MCF 10A (cell line): Measurements from ENCODE around the gene C10orf95. TPM values are rescaled to one million over a fixed set of nuclear protein-coding genes. Genes with fewer than 3 reads are reported as not detected.

Experiments
- BruUV-seq: library from RNA; stranded (reverse); fragments of 400-500 nt; replicated peaks from 2 replicates; lab custom pipeline; 2021; lab: Mats Ljungman, UMichigan
- CTCF ChIA-PET: fragments of 300-600 bp; sonication (Branson Sonifier 250); formaldehyde crosslinking; extraction: SDS; loops from one replicate; lab custom pipeline; 2021; ENCODE audit warnings: antibody characterized with exemption, inconsistent platforms; lab: Yijun Ruan, JAX
- POLR2A ChIA-PET: fragments of 300-600, 350-650 bp; sonication (Branson Sonifier 250); formaldehyde crosslinking; extraction: SDS; loops from one replicate; lab custom pipeline; 2020; ENCODE audit warnings: antibody characterized with exemption, inconsistent platforms; lab: Yijun Ruan, JAX
- DNase-seq: peaks from one replicate; pipeline ENCODE4 v3.0.0-alpha.2; 2018; ENCODE audit not compliant: unreplicated experiment
- H3K27ac Mint-ChIP-seq: one replicate; pipeline ENCODE4 v1.8.0; 2022; ENCODE audit warnings: mild to moderate bottlenecking, low read depth, mixed read lengths; ENCODE audit not compliant: unreplicated experiment
- H3K27me3 Mint-ChIP-seq: one replicate; pipeline ENCODE4 v1.8.0; 2022; ENCODE audit warnings: mixed read lengths; ENCODE audit not compliant: insufficient read depth, unreplicated experiment
- H3K36me3 Mint-ChIP-seq: one replicate; pipeline ENCODE4 v1.8.0; 2022; ENCODE audit warnings: mild to moderate bottlenecking, moderate library complexity, mixed read lengths; ENCODE audit not compliant: insufficient read depth, unreplicated experiment
- H3K4me1 Mint-ChIP-seq: one replicate; pipeline ENCODE4 v1.8.0; 2022; ENCODE audit warnings: mixed read lengths; ENCODE audit not compliant: insufficient read depth, unreplicated experiment
- H3K4me3 Mint-ChIP-seq: one replicate; pipeline ENCODE4 v1.8.0; 2022; ENCODE audit warnings: mild to moderate bottlenecking, moderate library complexity, mixed read lengths; ENCODE audit not compliant: unreplicated experiment
- H3K9me3 Mint-ChIP-seq: one replicate; pipeline ENCODE4 v1.8.0; 2022; ENCODE audit warnings: mixed read lengths; ENCODE audit not compliant: unreplicated experiment
- intact Hi-C: fragments of 100-400 bp; cut with micrococcal nuclease; formaldehyde crosslinking; loops from 2 replicates; pipeline ENCODE4 v1.14.1; 2022
- total RNA-seq: library from RNA; stranded (reverse); gene quantifications from 2 replicates; pipeline ENCODE4 v1.2.3, GENCODE V29; 2022
- TF ChIP-seq, protein P1 (sequence below): fragments of 200-600 bp; IDR thresholded peaks from one replicate; pipeline ENCODE4 v1.8.0; 2022; ENCODE audit warnings: antibody characterized with exemption, mild to moderate bottlenecking; ENCODE audit not compliant: unreplicated experiment

The C10orf95 gene
- total RNA-seq, 1 experiment from 2014 or later, result 0.63 TPM

DNA sequence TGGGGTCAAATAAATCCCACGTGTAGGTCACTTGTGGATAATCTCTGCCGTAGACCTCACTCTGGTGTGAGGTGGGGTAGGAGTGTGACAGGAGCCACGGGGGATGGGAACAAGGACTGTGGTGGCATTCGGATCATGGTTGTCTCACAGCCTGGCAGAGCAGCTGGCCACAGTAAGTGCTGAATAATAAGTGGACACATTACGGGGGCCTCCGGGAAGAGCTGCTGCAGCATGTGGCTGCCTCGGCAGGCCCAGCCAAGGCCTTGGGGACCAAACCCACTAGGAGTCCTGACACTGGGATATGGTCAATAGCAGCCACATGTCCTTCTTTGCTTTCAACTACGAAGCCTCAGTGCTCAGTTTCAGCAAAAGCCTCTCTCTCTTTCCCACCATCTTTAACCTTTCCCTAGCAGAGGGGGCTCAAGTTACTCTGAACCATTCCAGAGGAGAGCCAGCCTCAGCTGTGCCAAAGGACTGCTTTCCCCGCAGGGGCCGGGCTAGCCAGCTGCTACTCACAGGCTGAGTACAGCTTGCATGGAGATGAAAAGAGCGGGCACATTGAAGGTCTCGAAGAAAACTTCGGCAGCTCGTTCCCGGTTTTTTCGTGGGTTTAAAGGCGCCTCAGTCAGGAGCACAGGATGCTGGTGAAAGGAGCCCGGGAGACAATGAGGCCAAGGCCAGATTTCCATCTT is 33.9 kb upstream of the C10orf95 start:
- no TSS peak for BruUV-seq
- CTCF ChIA-PET, result interaction anchor here (0.6 kb wide), 2 partner anchors 8 to 265 kb away, joined by 3 read pairs; no protein-coding TSS in a partner anchor
- peaks cover 78% of the 10 kb centered on the region for H3K36me3 Mint-ChIP-seq

DNA sequence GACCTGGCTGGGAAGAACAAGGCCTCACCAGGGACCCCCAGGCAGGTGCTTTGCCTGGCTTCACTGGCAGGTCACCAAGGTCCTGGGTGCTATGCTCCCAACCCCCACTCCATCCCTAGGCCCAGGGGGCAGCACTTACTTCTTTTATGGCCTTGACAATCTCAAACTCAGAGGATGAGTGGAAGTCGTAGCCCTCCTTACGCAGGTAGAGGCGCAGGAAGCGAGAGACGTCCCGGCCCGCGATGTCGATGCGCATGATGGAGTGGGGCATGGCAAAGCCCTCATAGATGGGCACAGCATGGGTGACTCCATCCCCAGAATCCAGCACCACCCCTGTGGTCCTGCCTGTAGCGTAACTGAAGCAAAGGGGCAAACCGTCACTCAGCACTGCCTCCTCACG is 32.7 kb upstream of the C10orf95 start:
- DNase-seq, result no peak
- intact Hi-C loops, result no loop called here
- ChIA-PET POLR2A (interaction anchor here (0.8 to 1.7 kb wide), 2 partner anchors 17 to 21 kb away, joined by 3 to 4 read pairs; no protein-coding TSS in a partner anchor), CTCF (interaction anchor here (1.2 to 1.8 kb wide), 2 partner anchors 42 to 90 kb away, joined by 3 read pairs; no protein-coding TSS in a partner anchor)
- BruUV-seq, result no TSS peak
- TF ChIP-seq, protein P1, sequence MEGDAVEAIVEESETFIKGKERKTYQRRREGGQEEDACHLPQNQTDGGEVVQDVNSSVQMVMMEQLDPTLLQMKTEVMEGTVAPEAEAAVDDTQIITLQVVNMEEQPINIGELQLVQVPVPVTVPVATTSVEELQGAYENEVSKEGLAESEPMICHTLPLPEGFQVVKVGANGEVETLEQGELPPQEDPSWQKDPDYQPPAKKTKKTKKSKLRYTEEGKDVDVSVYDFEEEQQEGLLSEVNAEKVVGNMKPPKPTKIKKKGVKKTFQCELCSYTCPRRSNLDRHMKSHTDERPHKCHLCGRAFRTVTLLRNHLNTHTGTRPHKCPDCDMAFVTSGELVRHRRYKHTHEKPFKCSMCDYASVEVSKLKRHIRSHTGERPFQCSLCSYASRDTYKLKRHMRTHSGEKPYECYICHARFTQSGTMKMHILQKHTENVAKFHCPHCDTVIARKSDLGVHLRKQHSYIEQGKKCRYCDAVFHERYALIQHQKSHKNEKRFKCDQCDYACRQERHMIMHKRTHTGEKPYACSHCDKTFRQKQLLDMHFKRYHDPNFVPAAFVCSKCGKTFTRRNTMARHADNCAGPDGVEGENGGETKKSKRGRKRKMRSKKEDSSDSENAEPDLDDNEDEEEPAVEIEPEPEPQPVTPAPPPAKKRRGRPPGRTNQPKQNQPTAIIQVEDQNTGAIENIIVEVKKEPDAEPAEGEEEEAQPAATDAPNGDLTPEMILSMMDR, result no peak
- H3K36me3 Mint-ChIP-seq, result peaks cover 71% of the 10 kb centered on the region
- no peaks in the 10 kb centered on the region for H3K9me3 Mint-ChIP-seq
- H3K4me1 Mint-ChIP-seq, result no peaks in the 10 kb centered on the region
- no peak overlapping the region for H3K4me3 Mint-ChIP-seq
- H3K27me3 Mint-ChIP-seq, result no peaks in the 10 kb centered on the region
- no peak overlapping the region for H3K27ac Mint-ChIP-seq

More for the DNA sequence above, 33.9 kb upstream of the C10orf95 start:
- H3K4me3 Mint-ChIP-seq, result no peak overlapping the region
- DNase-seq, result no peak
- intact Hi-C loops, result no loop called here
- no peaks in the 10 kb centered on the region for H3K4me1 Mint-ChIP-seq
- H3K9me3 Mint-ChIP-seq, result no peaks in the 10 kb centered on the region
- H3K27ac Mint-ChIP-seq, result no peak overlapping the region
- TF ChIP-seq, protein P1, result no peak
- no peaks in the 10 kb centered on the region for H3K27me3 Mint-ChIP-seq
- POLR2A ChIA-PET, result interaction anchor here (0.6 to 0.7 kb wide), 2 partner anchors 261 to 792 kb away, joined by 3 to 4 read pairs; no protein-coding TSS in a partner anchor

DNA sequence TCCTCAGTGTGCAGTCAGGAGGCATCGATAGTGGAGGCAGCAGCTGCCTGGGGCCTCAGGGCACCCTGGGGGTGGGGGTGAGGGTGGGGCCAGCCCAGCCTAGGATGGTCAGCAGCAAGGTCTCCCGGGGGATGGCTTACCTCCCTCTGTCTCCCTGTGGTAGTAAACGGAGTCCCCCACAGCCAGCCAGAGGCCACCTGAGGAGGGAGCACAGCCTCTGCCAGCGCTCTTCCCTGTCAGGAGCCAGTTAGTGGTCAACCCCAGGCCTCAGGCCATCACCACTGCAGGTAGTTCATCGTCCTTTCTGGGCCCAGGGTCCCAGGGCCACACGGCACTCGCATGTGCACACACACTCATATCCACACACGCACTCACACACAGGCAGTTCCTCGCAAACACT is 29.1 kb upstream of the C10orf95 start:
- DNase-seq, result no peak
- Mint-ChIP-seq H3K4me3 (no peak overlapping the region), H3K27me3 (no peaks in the 10 kb centered on the region), H3K27ac (no peak overlapping the region), H3K4me1 (no peaks in the 10 kb centered on the region), H3K9me3 (no peaks in the 10 kb centered on the region), H3K36me3 (peaks cover 45% of the 10 kb centered on the region)
- intact Hi-C loops, result no loop called here
- TF ChIP-seq, protein P1, result no peak
- no TSS peak for BruUV-seq
- POLR2A ChIA-PET, result interaction anchor here (1.3 to 1.8 kb wide), 2 partner anchors 21 to 60 kb away, joined by 4 to 7 read pairs; partner anchors contain the start of gene FBXL15
- CTCF ChIA-PET, result interaction anchor here (0.5 to 2.4 kb wide), 9 partner anchors 10 to 756 kb away, joined by 3 to 28 read pairs (median 5); no protein-coding TSS in a partner anchor

DNA sequence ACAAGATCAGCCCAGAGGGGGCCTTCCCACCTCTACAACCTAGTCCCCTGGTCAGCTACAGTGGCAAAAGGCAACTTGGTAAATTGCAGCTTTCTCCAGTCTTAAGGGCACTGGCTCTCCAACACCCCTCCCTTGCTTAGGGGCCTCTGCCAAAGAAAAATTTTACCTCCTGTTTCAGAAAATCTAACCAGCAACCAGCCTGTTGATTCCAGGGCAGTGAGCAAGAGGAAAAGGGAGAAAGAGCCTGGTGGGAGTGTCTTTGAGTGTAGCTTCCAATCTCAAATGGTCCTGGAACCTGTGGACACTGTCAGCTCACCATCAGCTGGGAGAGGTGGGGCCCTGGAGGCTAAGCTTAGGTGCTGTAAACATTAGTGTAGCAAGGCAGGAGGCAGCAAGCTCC is 28.3 kb upstream of the C10orf95 start:
- BruUV-seq, result no TSS peak
- TF ChIP-seq, protein P1, result no peak
- intact Hi-C loops, result loop anchor here (1.0 to 2.0 kb wide), 5 partner anchors 57 to 310 kb away; no protein-coding TSS in a partner anchor
- DNase-seq, result no peak
- Mint-ChIP-seq H3K27ac (no peak overlapping the region), H3K27me3 (no peaks in the 10 kb centered on the region), H3K4me1 (no peaks in the 10 kb centered on the region), H3K4me3 (no peak overlapping the region), H3K9me3 (no peaks in the 10 kb centered on the region), H3K36me3 (peaks cover 37% of the 10 kb centered on the region)
- ChIA-PET CTCF (interaction anchor here (0.6 to 2.4 kb wide), 27 partner anchors 8 to 322 kb away, joined by 3 to 28 read pairs (median 4); partner anchors contain the start of gene C10orf95), POLR2A (interaction anchor here (1.0 to 1.8 kb wide), 8 partner anchors 21 to 59 kb away, joined by 3 to 7 read pairs (median 4); partner anchors contain the start of genes C10orf95 and FBXL15)
